ENCODE data around the gene VDR.

Gene VDR

DNA sequence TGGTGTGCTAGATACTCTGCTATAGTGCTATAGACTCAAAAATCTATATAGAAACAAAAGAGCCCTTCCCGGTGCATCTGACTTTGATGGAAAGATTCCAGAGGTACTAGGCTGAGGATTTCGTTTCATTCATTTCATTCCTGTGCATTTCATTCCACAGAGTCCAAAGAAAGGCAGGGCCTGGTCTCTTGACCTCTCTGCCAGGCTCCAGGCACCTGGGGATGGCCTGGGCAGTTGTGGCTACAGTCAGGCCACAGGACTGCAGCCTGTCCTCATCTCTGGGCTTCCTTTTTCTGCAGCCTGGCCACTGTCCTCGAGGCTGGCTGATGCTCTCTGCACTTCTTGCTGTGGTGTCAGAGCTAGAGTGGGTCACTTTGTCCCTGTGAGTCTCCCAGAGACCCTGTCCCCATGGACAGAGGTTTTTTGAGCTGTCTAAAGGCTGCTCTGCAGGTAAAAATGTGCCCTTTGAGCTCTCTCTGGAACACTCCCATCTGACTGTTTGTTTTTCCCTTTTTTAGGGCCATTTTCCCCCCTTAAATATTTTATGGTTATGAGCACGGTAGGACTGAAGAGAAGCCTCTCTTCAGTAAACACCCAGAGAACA lies 3.2 kb upstream of the VDR start:
- Mint-ChIP-seq H3K4me1 (ENCODE audit: low read depth) (peaks cover 18% of the 10 kb centered on the region), H3K27me3 (peaks cover 47% of the 10 kb centered on the region), H3K4me3 (no peak overlapping the region), H3K36me3 (ENCODE audit: low read depth) (peaks cover 5% of the 10 kb centered on the region), H3K27ac (no peak overlapping the region), H3K9me3 (no peaks in the 10 kb centered on the region)

DNA sequence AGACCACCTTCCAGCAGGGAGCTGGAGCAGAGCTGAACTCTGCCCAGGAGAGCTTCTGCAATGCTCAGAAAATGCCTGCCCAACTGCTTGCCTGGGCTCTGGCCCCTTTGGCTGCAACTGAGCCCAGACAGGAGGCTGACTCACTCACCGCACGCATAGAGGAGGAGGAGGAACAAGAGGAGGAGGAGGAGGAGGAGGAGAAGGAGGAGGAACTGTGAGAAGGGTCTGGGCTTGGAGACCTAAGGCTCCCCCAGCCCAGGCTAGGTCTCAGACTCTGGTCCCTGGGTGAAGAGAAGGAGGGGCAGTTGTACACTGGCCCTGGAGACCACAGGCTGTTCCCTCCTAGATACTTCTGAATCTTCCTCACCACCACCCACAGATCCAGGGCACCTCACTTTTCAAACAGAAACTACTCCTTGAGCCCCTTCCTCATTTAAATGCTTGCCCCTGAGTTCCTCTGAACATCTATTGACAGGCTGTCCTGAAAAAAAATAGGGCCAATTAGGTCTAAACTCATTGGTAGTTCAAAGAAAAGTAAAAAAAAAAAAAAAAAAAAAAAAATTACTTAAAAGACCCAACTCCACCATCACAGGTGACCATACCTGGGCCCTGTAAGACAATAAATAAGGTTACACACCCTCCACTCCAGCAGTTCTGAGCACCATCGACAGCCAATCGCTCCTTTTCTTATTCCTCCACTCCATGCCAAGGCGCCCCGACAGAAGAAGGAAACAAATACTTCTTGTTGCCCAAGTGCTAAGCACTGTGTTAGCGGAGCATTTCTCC lies 674 bp downstream of the VDR start:
- Mint-ChIP-seq H3K27me3 (peaks cover 29% of the 10 kb centered on the region), H3K4me1 (ENCODE audit: low read depth) (peaks cover 54% of the 10 kb centered on the region), H3K9me3 (no peaks in the 10 kb centered on the region), H3K36me3 (ENCODE audit: low read depth) (peaks cover 35% of the 10 kb centered on the region), H3K4me3 (peak overlapping the region; percentile 92), H3K27ac (peak overlapping the region; percentile 92)

DNA sequence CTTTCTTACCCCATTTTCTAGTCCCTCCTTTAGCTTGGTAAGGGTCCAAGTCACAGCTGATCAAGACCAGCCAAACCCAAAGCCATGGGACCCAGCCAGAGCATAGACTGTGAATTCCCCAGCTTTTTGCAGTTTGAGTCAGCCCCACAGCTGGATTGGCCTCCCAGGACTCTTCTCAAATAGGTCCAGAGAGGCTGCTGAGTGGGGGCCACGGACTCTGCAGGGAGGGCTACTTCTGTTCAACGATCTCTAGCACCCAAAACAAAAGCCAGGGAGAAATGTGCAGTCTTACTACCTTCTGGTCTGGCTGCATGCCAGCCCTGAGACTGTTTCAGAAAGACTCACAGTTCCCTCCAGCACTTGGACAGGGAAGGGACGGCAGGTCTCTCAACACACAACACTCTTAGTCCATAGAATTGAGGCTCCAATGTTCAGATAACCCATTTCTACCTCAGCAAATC lies 1.6 kb downstream of the VDR start:
- Mint-ChIP-seq H3K4me3 (peak overlapping the region; percentile 92), H3K9me3 (no peaks in the 10 kb centered on the region), H3K36me3 (ENCODE audit: low read depth) (peaks cover 42% of the 10 kb centered on the region), H3K27ac (peak overlapping the region; percentile 92), H3K27me3 (peaks cover 22% of the 10 kb centered on the region), H3K4me1 (ENCODE audit: low read depth) (peaks cover 54% of the 10 kb centered on the region)

- Mint-ChIP-seq H3K27me3 (peaks cover 15% of the 10 kb centered on the region), H3K4me1 (ENCODE audit: low read depth) (peaks cover 58% of the 10 kb centered on the region), H3K4me3 (peak overlapping the region; percentile 92), H3K27ac (no peak overlapping the region), H3K9me3 (no peaks in the 10 kb centered on the region), H3K36me3 (ENCODE audit: low read depth) (peaks cover 48% of the 10 kb centered on the region)
These were observed 2.6 kb downstream of the VDR start for GRCh38 chr12:47902131-47902639.

GRCh38 chr12:47901718-47902093 lies 3.1 kb downstream of the VDR start:
- Mint-ChIP-seq H3K27ac (peak overlapping the region; percentile 63), H3K9me3 (no peaks in the 10 kb centered on the region), H3K4me1 (ENCODE audit: low read depth) (peaks cover 63% of the 10 kb centered on the region), H3K4me3 (peak overlapping the region; percentile 92), H3K36me3 (ENCODE audit: low read depth) (peaks cover 53% of the 10 kb centered on the region), H3K27me3 (peaks cover 11% of the 10 kb centered on the region)

- Mint-ChIP-seq H3K9me3 (no peaks in the 10 kb centered on the region), H3K27me3 (peaks cover 7% of the 10 kb centered on the region), H3K36me3 (ENCODE audit: low read depth) (peaks cover 58% of the 10 kb centered on the region), H3K4me3 (peak overlapping the region; percentile 66), H3K4me1 (ENCODE audit: low read depth) (peaks cover 65% of the 10 kb centered on the region), H3K27ac (peak overlapping the region; percentile 63)
These were observed 3.6 kb downstream of the VDR start for GRCh38 chr12:47901063-47901717.

- H3K4me3 Mint-ChIP-seq: peak overlapping the region; percentile 66
- peaks cover 65% of the 10 kb centered on the region for H3K36me3 Mint-ChIP-seq (ENCODE audit: low read depth)
- H3K9me3 Mint-ChIP-seq: no peaks in the 10 kb centered on the region
- peaks cover 63% of the 10 kb centered on the region for H3K4me1 Mint-ChIP-seq (ENCODE audit: low read depth)
- H3K27me3 Mint-ChIP-seq: peaks cover 4% of the 10 kb centered on the region
- H3K27ac Mint-ChIP-seq: no peak overlapping the region
These were observed 4.4 kb downstream of the VDR start for GRCh38 chr12:47900131-47901062.

DNA sequence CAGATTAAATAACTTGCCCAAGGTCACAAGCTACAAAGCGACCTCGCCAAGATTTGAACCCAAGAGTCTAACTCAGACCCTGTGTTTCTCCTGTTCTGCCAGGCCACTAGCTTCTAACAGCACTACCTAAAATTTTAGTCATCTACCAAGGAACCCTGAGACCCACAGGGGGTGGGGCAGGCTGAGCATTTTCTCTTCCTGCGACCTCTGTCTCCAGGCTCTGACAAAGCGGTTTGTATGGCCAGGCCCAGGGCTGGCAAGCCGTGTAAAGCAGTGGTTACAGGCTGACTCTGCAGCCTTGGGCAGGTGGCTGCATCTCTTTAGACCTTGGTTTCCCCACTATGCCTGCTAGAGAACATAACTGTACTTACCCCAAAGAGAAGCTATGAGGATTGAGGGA lies 5.3 kb downstream of the VDR start:
- H3K27me3 Mint-ChIP-seq: peaks cover 4% of the 10 kb centered on the region
- peak overlapping the region; percentile 13 for H3K4me3 Mint-ChIP-seq
- H3K36me3 Mint-ChIP-seq (ENCODE audit: low read depth): peaks cover 74% of the 10 kb centered on the region
- no peaks in the 10 kb centered on the region for H3K9me3 Mint-ChIP-seq
- H3K4me1 Mint-ChIP-seq (ENCODE audit: low read depth): peaks cover 70% of the 10 kb centered on the region
- no peak overlapping the region for H3K27ac Mint-ChIP-seq

GRCh38 chr12:47896633-47897032 lies 8.2 kb downstream of the VDR start:
- Mint-ChIP-seq H3K27ac (no peak overlapping the region), H3K36me3 (ENCODE audit: low read depth) (peaks cover 89% of the 10 kb centered on the region), H3K9me3 (no peaks in the 10 kb centered on the region), H3K4me1 (ENCODE audit: low read depth) (peaks cover 75% of the 10 kb centered on the region), H3K27me3 (peaks cover 4% of the 10 kb centered on the region), H3K4me3 (no peak overlapping the region)

- Mint-ChIP-seq H3K4me3 (no peak overlapping the region), H3K27ac (no peak overlapping the region), H3K36me3 (ENCODE audit: low read depth) (peaks cover 84% of the 10 kb centered on the region), H3K4me1 (ENCODE audit: low read depth) (peaks cover 74% of the 10 kb centered on the region), H3K27me3 (peaks cover 4% of the 10 kb centered on the region), H3K9me3 (no peaks in the 10 kb centered on the region)
These were observed 8.8 kb downstream of the VDR start for GRCh38 chr12:47896022-47896421.

DNA sequence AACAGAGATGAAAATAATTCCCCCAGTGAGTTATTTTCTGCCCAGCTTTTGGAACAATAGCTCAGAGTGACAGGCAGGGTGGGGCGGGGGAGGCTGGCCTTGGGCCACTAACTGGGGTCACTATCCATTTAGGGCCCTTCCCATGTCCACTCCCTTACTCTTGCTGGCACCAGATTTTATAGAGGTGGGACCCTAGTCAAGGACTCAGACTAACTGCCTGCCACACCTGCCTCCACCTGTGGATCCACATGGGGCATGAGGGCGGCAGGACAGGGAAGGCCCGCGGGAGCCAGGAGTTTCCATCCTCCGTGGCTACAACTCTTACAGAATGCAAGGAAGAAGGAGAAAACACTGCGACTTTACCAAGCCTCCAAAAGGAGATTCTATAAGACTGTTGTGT lies 10.1 kb downstream of the VDR start:
- Mint-ChIP-seq H3K4me3 (no peak overlapping the region), H3K36me3 (ENCODE audit: low read depth) (peaks cover 82% of the 10 kb centered on the region)

GRCh38 chr12:47894068-47894467 lies 10.7 kb downstream of the VDR start:
- Mint-ChIP-seq H3K27ac (peak overlapping the region; percentile 14), H3K36me3 (ENCODE audit: low read depth) (peaks cover 77% of the 10 kb centered on the region), H3K4me3 (no peak overlapping the region), H3K9me3 (no peaks in the 10 kb centered on the region), H3K4me1 (ENCODE audit: low read depth) (peaks cover 75% of the 10 kb centered on the region), H3K27me3 (peaks cover 4% of the 10 kb centered on the region)

More for the DNA sequence above, 10.1 kb downstream of the VDR start:
- Mint-ChIP-seq H3K27ac (no peak overlapping the region), H3K4me1 (ENCODE audit: low read depth) (peaks cover 71% of the 10 kb centered on the region), H3K9me3 (no peaks in the 10 kb centered on the region), H3K27me3 (peaks cover 4% of the 10 kb centered on the region)

DNA sequence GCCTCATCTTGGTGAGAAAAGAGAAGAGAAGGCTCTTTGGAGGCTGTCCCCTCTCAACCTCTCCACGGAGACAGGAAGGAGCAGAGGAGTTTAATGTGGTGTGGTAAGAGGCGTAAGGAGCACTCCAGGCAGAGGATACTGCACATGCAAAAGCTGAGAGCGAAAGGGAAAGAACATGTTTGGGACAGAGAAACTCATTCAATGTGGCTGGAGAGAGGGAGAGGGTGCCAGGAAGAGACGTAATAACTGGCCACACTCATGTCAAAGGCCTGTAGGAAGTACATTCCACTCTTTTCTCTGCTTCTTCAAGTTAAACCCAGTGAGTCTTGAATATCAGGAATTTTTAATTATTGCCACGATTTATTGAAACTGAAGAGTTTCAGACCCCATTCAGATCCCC lies 12.0 kb downstream of the VDR start:
- H3K27ac Mint-ChIP-seq: no peak overlapping the region
- H3K9me3 Mint-ChIP-seq: no peaks in the 10 kb centered on the region
- peaks cover 79% of the 10 kb centered on the region for H3K36me3 Mint-ChIP-seq (ENCODE audit: low read depth)
- H3K27me3 Mint-ChIP-seq: peaks cover 4% of the 10 kb centered on the region
- peaks cover 87% of the 10 kb centered on the region for H3K4me1 Mint-ChIP-seq (ENCODE audit: low read depth)
- no peak overlapping the region for H3K4me3 Mint-ChIP-seq

- Mint-ChIP-seq H3K4me3 (no peak overlapping the region), H3K4me1 (ENCODE audit: low read depth) (peaks cover 91% of the 10 kb centered on the region), H3K36me3 (ENCODE audit: low read depth) (peaks cover 77% of the 10 kb centered on the region), H3K27ac (no peak overlapping the region), H3K9me3 (no peaks in the 10 kb centered on the region), H3K27me3 (peaks cover 4% of the 10 kb centered on the region)
These were observed 13.4 kb downstream of the VDR start for GRCh38 chr12:47891356-47891755.

All from stimulated activated naive CD8-positive, alpha-beta T cell treated with anti-CD3 and anti-CD28 coated beads, Interleukin-15, Interleukin-2, amounts not matched to agents 100 ng/mL and 50 ng/mL, for 24 hours (primary cell).